H9 (cell line): ENCODE results near the gene MORC2. TPM values are rescaled to one million over a fixed set of nuclear protein-coding genes. Genes with fewer than 3 reads are reported as not detected.

Source experiments
- DNase-seq: peaks from one replicate; pipeline ENCODE4 v3.0.0-alpha.2; 2017
- H2AFZ ChIP-seq: one replicate; pipeline ENCODE4 v1.6.1; 2013; ENCODE audit warnings: mild to moderate bottlenecking, low read length, control low read depth, moderate library complexity
- H2AK5ac ChIP-seq: 2 replicates; pipeline ENCODE4 v1.6.1; 2013; ENCODE audit warnings: low read length, control low read depth, mixed read lengths; ENCODE audit not compliant: insufficient read length
- H2BK120ac ChIP-seq: one replicate; pipeline ENCODE4 v1.6.1; 2013; ENCODE audit warnings: low read depth, mild to moderate bottlenecking, low read length, control low read depth, inconsistent platforms; ENCODE audit not compliant: poor library complexity, severe bottlenecking
- H2BK12ac ChIP-seq: 2 replicates; pipeline ENCODE4 v1.6.1; 2013; ENCODE audit warnings: low read length, control low read depth, mixed read lengths, low read depth; ENCODE audit not compliant: insufficient read length
- H2BK15ac ChIP-seq: 2 replicates; pipeline ENCODE4 v1.6.1; 2013; ENCODE audit warnings: low read depth, low read length, control low read depth
- H2BK20ac ChIP-seq: one replicate; pipeline ENCODE4 v1.6.1; 2013; ENCODE audit warnings: low read depth, mild to moderate bottlenecking, low read length, control low read depth, inconsistent platforms; ENCODE audit not compliant: poor library complexity, severe bottlenecking
- H2BK5ac ChIP-seq: 2 replicates; pipeline ENCODE4 v1.6.1; 2013; ENCODE audit warnings: low read length, control low read depth, mixed read lengths; ENCODE audit not compliant: insufficient read length
- H3K14ac ChIP-seq: 2 replicates; pipeline ENCODE4 v1.6.1; 2013; ENCODE audit warnings: low read length, control low read depth; ENCODE audit not compliant: insufficient read depth
- H3K18ac ChIP-seq: 2 replicates; pipeline ENCODE4 v1.6.1; 2013; ENCODE audit warnings: low read depth, mild to moderate bottlenecking, mixed read lengths, low read length, control low read depth; ENCODE audit not compliant: insufficient read length
- H3K23ac ChIP-seq: 2 replicates; pipeline ENCODE4 v1.6.1; 2013; ENCODE audit warnings: low read length, control low read depth, mixed read lengths, low read depth; ENCODE audit not compliant: insufficient read length
- H3K23me2 ChIP-seq: 2 replicates; pipeline ENCODE4 v1.6.1; 2013; ENCODE audit warnings: low read depth, mild to moderate bottlenecking, mixed read lengths, low read length, control low read depth; ENCODE audit not compliant: insufficient read length, poor library complexity, severe bottlenecking
- H3K27ac ChIP-seq: 2 replicates; pipeline ENCODE4 v1.5.1; 2013; ENCODE audit warnings: low read length, control low read depth, mixed read lengths, low read depth; ENCODE audit not compliant: insufficient read length
- H3K27me3 ChIP-seq: 2 replicates; pipeline ENCODE4 v1.6.1; 2013; ENCODE audit warnings: low read length, control low read depth, inconsistent platforms; ENCODE audit not compliant: insufficient read depth
- H3K4ac ChIP-seq: 2 replicates; pipeline ENCODE4 v1.6.1; 2013; ENCODE audit warnings: low read depth, mild to moderate bottlenecking, control low read depth, inconsistent platforms, low read length, moderate library complexity
- H3K4me1 ChIP-seq: 2 replicates; pipeline ENCODE4 v1.6.1; 2013; ENCODE audit warnings: low read length, control low read depth, inconsistent platforms; ENCODE audit not compliant: insufficient read depth
- H3K4me2 ChIP-seq: 2 replicates; pipeline ENCODE4 v1.6.1; 2013; ENCODE audit warnings: low read length, control low read depth, mixed read lengths; ENCODE audit not compliant: insufficient read length, insufficient read depth
- H3K56ac ChIP-seq: 2 replicates; pipeline ENCODE4 v1.6.1; 2013; ENCODE audit warnings: low read depth, mild to moderate bottlenecking, mixed read lengths, low read length, control low read depth; ENCODE audit not compliant: insufficient read length
- H3K79me1 ChIP-seq: 2 replicates; pipeline ENCODE4 v1.6.1; 2013; ENCODE audit warnings: low read depth, mild to moderate bottlenecking, moderate library complexity, low read length, control low read depth, inconsistent platforms; ENCODE audit not compliant: insufficient read depth, poor library complexity, severe bottlenecking
- H3K79me2 ChIP-seq: 2 replicates; pipeline ENCODE4 v1.6.1; 2013; ENCODE audit warnings: low read length, control low read depth, inconsistent platforms; ENCODE audit not compliant: insufficient read depth
- H3K9ac ChIP-seq: 2 replicates; pipeline ENCODE4 v1.6.1; 2013; ENCODE audit warnings: low read length, control low read depth, mixed read lengths; ENCODE audit not compliant: insufficient read length; ENCODE audit errors: extremely low read depth
- H3K9me3 ChIP-seq: one replicate; pipeline ENCODE4 v1.6.1; 2013; ENCODE audit warnings: low read depth, low read length, inconsistent platforms; ENCODE audit not compliant: control insufficient read depth
- H3T11ph ChIP-seq: one replicate; pipeline ENCODE4 v1.6.1; 2013; ENCODE audit warnings: mild to moderate bottlenecking, low read length, control low read depth, inconsistent platforms
- H4K20me1 ChIP-seq: one replicate; pipeline ENCODE4 v1.6.1; 2013; ENCODE audit not compliant: control insufficient read depth, insufficient read length, insufficient read depth
- H4K5ac ChIP-seq: 2 replicates; pipeline ENCODE4 v1.6.1; 2013; ENCODE audit warnings: low read depth, mild to moderate bottlenecking, mixed read lengths, low read length, control low read depth; ENCODE audit not compliant: insufficient read length
- H4K8ac ChIP-seq: replicated peaks from 2 replicates; pipeline ENCODE4 v1.6.1; 2013; ENCODE audit warnings: low read length, control low read depth, mixed read lengths, low read depth; ENCODE audit not compliant: insufficient read length
- H4K91ac ChIP-seq: 2 replicates; pipeline ENCODE4 v1.6.1; 2013; ENCODE audit warnings: low read depth, mild to moderate bottlenecking, moderate library complexity, mixed read lengths, low read length, control low read depth; ENCODE audit not compliant: insufficient read length
- H3K27ac Mint-ChIP-seq, 3 experiments: 2 replicates in 2 of 3; 3 replicates in 1 of 3; pipeline ENCODE4 v1.8.0; 2020 to 2021; ENCODE audit warnings: mixed read lengths in 3 of 3, mild to moderate bottlenecking in 1 of 3, moderate library complexity in 1 of 3
- H3K27me3 Mint-ChIP-seq: 2 replicates; pipeline ENCODE4 v1.8.0; 2021; ENCODE audit warnings: low read depth, mild to moderate bottlenecking, moderate library complexity, mixed read lengths
- H3K36me3 Mint-ChIP-seq, 3 experiments: 2 replicates in 2 of 3; 3 replicates in 1 of 3; pipeline ENCODE4 v1.8.0; 2020 to 2021; ENCODE audit warnings: low read depth in 3 of 3, mixed read lengths in 3 of 3; ENCODE audit not compliant: insufficient read depth in 1 of 3
- H3K4me1 Mint-ChIP-seq, 2 experiments: 2 replicates each; pipeline ENCODE4 v1.8.0; 2020; ENCODE audit warnings: mixed read lengths in 2 of 2
- H3K4me3 Mint-ChIP-seq, 2 experiments: 2 replicates in 1 of 2; 3 replicates in 1 of 2; pipeline ENCODE4 v1.8.0; 2020 to 2021; ENCODE audit warnings: mild to moderate bottlenecking in 2 of 2, mixed read lengths in 2 of 2, moderate library complexity in 1 of 2
- H3K9me3 Mint-ChIP-seq, 2 experiments: 2 replicates in 1 of 2; 3 replicates in 1 of 2; pipeline ENCODE4 v1.8.0; 2020; ENCODE audit warnings: mild to moderate bottlenecking in 2 of 2, mixed read lengths in 2 of 2, moderate library complexity in 1 of 2
- CTCF ChIP-seq: fragments of 200-600 bp; sonication (generic); conservative IDR thresholded peaks from 3 replicates; pipeline ENCODE4 v1.8.0; 2021; ENCODE audit warnings: antibody characterized with exemption, mild to moderate bottlenecking
- WGBS: extraction: QIAGEN DNeasy Blood & Tissue Kit; methylation state at CpG from one replicate; pipeline ENCODE4 v1.1.7; 2013; ENCODE audit warnings: missing lambda C conversion rate, low lambda C conversion rate, mixed read lengths; ENCODE audit not compliant: insufficient read length; ENCODE audit errors: extremely low coverage; 5-methylcytosine and 5-hydroxymethylcytosine counted together
- total RNA-seq: library from RNA; stranded (reverse); gene quantifications from 2 replicates; pipeline ENCODE4 v1.2.1, GENCODE V29; 2021

MORC2 gene
- total RNA-seq, 1 experiment from 2014 or later, result 37.4 TPM

- no peak overlapping the region for H2BK15ac ChIP-seq
- no peaks in the 10 kb centered on the region for H3K9me3 ChIP-seq
- H2AK5ac ChIP-seq, result no peak overlapping the region
These were observed 1.2 kb upstream of the MORC2 start for GRCh38 chr22:30969532-30970355.

More at GRCh38 chr22:30969532-30970355, 1.2 kb upstream of the MORC2 start:
- Histone ChIP-seq H2BK5ac (no peak overlapping the region), H4K20me1 (no peaks in the 10 kb centered on the region), H2BK120ac (no peak overlapping the region), H3K23ac (no peak overlapping the region), H3K79me2 (peaks cover 39% of the 10 kb centered on the region), H2BK20ac (no peak overlapping the region), H3K14ac (peak overlapping the region; percentile 99), H4K91ac (no peak overlapping the region), H3T11ph (no peak overlapping the region), H3K18ac (peak overlapping the region; percentile 40), H2BK12ac (no peak overlapping the region), H3K4me1 (no peaks in the 10 kb centered on the region), H4K5ac (no peak overlapping the region), H4K8ac (no peak overlapping the region), H3K4me2 (peak overlapping the region; percentile 81), H2AFZ (no peak overlapping the region), H3K56ac (no peak overlapping the region), H3K79me1 (no peaks in the 10 kb centered on the region), H3K9ac (peak overlapping the region; percentile 92), H3K23me2 (peaks cover 4% of the 10 kb centered on the region), H3K27ac (no peak overlapping the region), H3K4ac (no peak overlapping the region), H3K27me3 (no peaks in the 10 kb centered on the region)
- H3K27me3 Mint-ChIP-seq, result peaks cover 8% of the 10 kb centered on the region
- no peak for TF ChIP-seq CTCF
- peaks cover 28 to 48% of the 10 kb centered on the region in 2 experiments for H3K4me1 Mint-ChIP-seq
- H3K9me3 Mint-ChIP-seq, result peaks cover 42 to 54% of the 10 kb centered on the region in 2 experiments
- DNase-seq, result peak; percentile 32
- WGBS, result no CpG with 5 or more reads among the region's 49 CpGs
- H3K27ac Mint-ChIP-seq, result peak overlapping the region; percentile 70 to 86 (median 85); a peak in 6 of 7 replicates
- peak overlapping the region; percentile 87 to 92 for H3K4me3 Mint-ChIP-seq
- H3K36me3 Mint-ChIP-seq, result peaks cover 66 to 74% (median 72%) of the 10 kb centered on the region in 3 experiments
